NCI-H345 treated with DMSO at 0.1 percent for 48 hours (cell line): ENCODE results near the gene PSG3.
"Not testable (repeated sequence)": the region's sequence is repeated elsewhere in the genome, so short reads cannot be mapped to it uniquely, and the experiment has no call there.

Source experiments
- DNase-seq: peaks from one replicate; lab custom pipeline; 2025; ENCODE audit not compliant: unreplicated experiment; lab: John Stamatoyannopoulos, UW

The PSG3 gene

GRCh38 chr19:42740381-42740780 is at the start of gene PSG3:
PSG3 (minus strand) TSS chr19:42740481; CDS start chr19:42740384, 97 bp downstream.
- DNase-seq = not testable (repeated sequence)

DNA sequence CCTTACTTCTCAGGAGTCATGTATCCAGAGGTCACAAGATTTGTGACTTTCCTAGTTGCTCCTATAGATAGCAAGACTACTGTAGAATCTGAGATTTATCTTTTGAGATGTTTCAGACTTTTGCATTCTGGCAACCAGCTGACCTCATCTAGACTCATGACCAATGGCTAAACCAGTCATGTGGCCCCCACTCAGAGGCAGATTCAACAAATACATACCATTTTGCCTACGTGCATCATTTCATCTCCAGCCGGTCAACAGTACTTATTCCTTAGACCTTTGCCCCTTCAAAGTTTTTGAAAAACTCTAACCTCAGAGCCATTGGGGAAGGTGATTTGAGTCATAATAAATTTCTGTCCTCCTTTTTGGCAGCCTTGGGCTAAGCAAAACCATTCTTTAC is 48.5 kb upstream of the PSG3 start:
- DNase-seq = not testable (repeated sequence)

- not testable (repeated sequence) for DNase-seq
These were observed 47.5 kb upstream of the PSG3 start for GRCh38 chr19:42787766-42788165.

DNA sequence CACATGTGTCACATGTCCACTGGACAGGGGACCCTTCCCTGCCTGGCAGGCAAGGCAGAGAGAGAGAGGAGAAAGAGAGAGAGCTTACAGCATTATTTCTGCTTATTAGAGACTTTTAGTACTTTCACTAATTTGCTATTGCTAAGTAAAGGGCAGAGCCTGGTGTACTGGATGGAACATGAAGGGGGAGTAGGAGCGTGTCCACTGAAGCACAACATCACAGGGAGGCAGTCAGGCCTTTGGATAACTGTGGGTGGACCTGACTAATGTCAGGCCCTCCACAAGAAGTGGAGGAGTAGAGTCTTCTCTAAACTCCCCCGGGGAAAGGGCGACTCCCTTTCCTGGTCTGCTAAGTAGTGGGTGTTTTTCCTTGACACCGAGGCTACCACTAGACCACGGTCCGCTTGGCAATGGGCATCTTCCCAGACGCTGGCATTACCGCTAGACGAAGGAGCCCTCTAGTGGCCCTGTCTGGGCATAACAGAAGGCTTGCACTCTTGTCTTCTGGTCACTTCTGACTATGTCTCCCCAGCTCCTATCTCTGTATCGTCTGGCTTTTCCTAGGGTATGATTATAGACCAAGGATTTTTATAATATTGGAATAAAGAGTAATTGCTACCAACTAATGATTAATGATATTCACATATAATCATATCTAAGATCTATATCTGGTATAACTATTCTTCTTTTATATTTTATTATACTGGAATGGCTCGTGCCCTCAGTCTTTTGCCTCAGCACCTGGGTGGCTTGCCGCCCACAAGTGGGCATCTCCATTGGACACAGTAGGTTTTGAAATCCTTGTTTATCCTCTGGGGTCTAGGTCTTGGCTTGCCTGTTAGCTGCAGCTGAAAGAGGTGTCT is 36.7 kb upstream of the PSG3 start:
- DNase-seq = not testable (repeated sequence)

DNA sequence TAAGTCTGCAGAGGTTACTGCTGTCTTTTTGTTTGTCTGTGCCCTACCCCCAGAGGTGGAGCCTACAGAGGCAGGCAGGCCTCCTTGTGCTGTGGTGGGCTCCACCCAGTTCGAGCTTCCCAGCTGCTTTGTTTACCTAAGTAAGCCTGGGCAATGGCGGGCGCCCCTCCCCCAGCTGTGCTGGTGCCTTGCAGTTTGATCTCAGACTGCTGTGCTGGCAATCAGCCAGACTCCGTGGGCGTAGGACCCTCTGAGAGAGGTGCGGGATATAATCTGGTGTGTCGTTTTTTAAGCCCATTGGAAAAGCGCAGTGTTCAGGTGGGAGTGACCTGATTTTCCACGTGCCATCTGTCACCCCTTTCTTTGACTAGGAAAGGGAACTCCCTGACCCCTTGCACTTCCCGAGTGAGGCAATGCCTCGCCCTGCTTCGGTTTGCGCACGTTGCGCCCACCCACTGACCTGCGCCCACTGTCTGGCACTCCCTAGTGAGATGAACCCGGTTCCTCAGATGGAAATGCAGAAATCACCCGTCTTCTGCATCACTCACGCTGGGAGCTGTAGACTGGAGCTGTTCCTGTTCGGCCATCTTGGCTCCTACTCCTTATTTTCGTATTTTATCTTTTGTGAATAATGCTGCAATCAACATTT is 34.4 kb upstream of the PSG3 start:
- DNase-seq = not testable (repeated sequence)

- not testable (repeated sequence) for DNase-seq
These were observed 27.0 kb upstream of the PSG3 start for GRCh38 chr19:42767319-42767718.

DNA sequence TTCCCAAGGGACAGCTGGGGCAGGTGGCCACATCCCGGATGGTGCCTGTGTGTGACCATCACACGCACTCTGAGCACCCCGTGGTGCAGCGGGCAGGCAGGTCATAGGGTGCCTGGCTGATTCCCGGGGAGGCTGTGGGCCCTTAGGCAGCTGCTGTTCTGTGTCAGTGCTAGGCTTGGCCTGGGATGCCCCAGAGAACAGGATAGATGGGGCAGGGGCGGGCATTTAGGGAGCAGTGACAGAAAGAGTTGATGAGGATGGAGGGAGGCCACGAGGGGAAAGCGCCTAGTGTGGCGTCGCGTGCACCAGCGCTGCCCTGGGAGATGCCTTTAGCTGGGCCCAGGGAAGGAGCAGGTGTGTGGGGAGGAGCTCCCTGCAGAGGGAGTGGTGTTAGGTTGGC is 26.6 kb upstream of the PSG3 start:
- not testable (repeated sequence) for DNase-seq

- DNase-seq = no peak
These were observed 24.6 kb upstream of the PSG3 start for GRCh38 chr19:42764836-42765235.

GRCh38 chr19:42762789-42763188 is 22.5 kb upstream of the PSG3 start:
- DNase-seq = no peak

DNA sequence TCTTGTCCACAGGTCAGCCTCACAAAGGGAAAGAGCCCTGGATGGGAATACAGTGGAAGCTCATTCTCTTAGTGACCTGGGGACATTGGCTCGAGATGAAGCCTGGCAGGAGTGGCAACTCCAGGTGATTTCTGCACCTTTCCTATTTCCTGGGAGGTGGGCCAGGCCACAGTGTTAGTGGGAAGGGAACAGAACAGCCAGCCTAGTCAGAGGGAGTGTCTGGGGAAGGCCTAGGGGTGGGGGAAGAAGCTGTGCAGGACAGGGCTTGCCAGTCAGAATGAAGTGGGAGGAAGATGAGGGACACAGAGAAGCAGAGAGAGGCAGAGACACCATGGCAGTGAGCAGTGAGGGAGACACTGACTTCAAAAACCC is 21.6 kb upstream of the PSG3 start:
- not testable (repeated sequence) for DNase-seq

DNA sequence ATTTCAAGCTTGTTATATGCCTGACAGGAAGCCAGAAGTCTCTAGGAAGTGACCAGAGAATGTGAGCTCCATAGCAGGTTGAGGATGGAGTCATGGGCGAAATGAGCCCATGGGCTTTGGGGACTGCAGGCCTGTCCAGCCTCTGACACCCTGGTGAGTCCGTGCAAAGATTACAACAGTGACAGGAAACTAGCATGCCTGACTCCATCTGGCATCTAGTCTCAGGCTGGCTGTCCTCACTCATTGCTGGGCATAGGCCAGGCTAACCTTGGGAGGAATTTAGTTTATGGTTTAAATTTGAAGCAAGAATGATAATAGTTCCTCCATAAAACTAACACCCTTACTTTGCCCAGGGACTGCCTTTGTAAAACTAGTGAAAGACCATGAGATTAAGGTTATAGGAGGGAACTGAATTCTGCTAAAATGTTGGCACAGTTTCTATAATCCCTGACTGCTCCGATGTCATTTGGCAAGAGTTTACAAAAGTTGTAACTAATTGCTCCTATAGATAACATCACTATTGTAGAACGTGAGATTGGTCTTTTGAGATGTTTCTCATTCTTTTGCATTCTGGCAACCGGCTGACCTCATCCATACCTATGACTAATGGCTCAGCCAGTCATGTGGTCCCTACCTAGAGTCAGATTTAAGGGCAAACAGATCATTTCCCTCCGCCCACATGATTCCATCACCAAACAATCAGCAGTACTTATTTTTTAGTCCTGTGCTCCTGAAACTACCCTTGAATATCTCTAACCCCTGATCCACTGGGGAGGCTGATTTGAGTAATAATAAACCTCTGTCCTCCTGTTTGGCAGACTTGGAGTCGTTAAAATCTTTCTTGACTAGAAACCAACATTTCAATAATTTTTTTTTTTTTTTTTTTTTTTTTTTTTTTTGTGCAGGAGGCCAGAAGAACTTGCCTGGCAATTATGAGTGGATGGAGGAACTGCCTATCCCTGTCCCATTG is 21.0 kb upstream of the PSG3 start:
- not testable (repeated sequence) for DNase-seq

- not testable (repeated sequence) for DNase-seq
These were observed 18.4 kb upstream of the PSG3 start for GRCh38 chr19:42758667-42759066.

GRCh38 chr19:42752246-42752645 is 12.0 kb upstream of the PSG3 start:
- DNase-seq = not testable (repeated sequence)

GRCh38 chr19:42741726-42742607 is 1.7 kb upstream of the PSG3 start:
- not testable (repeated sequence) for DNase-seq

- DNase-seq = not testable (repeated sequence)
These were observed 2.7 kb downstream of the PSG3 start for GRCh38 chr19:42737581-42738011.

DNA sequence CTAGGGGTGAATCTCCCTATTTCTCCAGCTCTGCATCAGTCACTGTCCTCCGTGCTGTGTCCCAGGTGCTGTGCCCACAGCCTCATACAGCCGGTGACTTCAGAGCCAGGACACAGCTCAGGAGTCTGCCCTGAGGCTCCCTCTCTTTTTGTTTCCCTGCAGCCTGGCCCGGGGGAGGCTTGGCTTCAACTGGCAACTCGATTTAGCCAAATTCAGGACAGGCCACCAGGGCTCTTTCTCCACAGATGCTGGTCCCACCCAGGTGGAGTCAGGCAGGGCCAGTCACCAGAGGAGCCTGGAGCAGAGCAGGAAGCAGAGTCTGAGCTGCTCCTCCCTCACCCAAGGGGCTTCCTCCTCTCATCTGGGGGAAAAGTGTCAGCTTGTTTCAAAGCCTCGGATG is 11.9 kb downstream of the PSG3 start:
- DNase-seq = not testable (repeated sequence)

GRCh38 chr19:42714000-42714399 is 26.3 kb downstream of the PSG3 start:
- not testable (repeated sequence) for DNase-seq

DNA sequence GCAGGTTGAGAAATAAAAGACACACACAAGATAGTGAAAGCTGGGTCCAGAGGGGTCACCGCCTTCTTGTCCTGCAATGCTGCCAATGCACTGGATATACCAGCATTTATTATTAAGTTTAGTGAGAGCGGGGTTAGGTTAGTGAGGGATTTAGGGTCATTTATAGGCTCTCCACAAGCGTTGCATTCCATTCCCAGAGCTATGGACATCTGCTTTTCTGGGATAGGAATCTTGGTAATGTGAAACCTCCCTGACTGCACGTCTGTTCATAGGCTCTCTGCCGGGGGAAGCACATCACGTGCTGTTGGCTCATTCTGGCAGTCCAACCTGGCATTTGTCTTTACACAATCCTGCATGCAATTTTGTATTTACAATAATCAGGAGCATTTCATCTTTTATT is 27.5 kb downstream of the PSG3 start:
- DNase-seq = not testable (repeated sequence)

GRCh38 chr19:42710986-42711385 is 29.3 kb downstream of the PSG3 start:
- not testable (repeated sequence) for DNase-seq

DNA sequence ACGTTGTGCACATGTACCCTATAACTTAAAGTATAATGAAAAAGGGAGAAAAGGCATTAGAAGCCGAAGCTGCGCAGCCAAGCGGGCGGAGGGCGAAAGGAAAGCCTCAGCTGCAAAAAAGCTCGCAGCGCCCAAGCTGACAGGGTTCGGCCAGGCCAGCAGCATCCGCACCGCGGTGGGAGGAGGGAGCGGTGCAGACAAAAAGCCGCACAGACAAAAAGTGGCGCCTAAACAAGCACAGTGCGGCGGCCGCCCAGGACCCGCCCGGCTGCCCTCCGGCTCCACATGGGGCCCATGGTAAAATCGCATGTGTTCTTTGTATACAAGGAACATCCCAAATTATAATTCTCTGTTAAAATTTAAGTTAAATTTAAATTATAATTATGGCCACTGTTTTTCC is 42.4 kb downstream of the PSG3 start:
- DNase-seq = no peak
